Adipocyte (in vitro differentiated cells): ENCODE measurements around the gene CFAP206.

Experiments
- DNase-seq: peaks from one replicate; pipeline ENCODE4 v3.0.0-alpha.2; 2015; ENCODE audit warnings: low read depth
- H3K27me3 ChIP-seq: replicated peaks from 2 replicates; pipeline ENCODE4 v1.7.0; 2013; ENCODE audit warnings: mild to moderate bottlenecking, low read length, moderate library complexity; ENCODE audit not compliant: control insufficient read depth, insufficient read depth
- H3K36me3 ChIP-seq: 2 replicates; pipeline ENCODE4 v1.7.0; 2013; ENCODE audit warnings: low read length, mild to moderate bottlenecking, moderate library complexity; ENCODE audit not compliant: control insufficient read depth, insufficient read depth, severe bottlenecking
- H3K4me1 ChIP-seq: 2 replicates; pipeline ENCODE4 v1.7.0; 2013; ENCODE audit warnings: mild to moderate bottlenecking, low read length, moderate library complexity; ENCODE audit not compliant: control insufficient read depth, insufficient read depth
- H3K4me3 ChIP-seq: 2 replicates; pipeline ENCODE4 v1.7.0; 2013; ENCODE audit warnings: mild to moderate bottlenecking, low read length, moderate library complexity
- H3K9ac ChIP-seq: 2 replicates; pipeline ENCODE4 v1.7.0; 2013; ENCODE audit warnings: mild to moderate bottlenecking, low read length, moderate library complexity
- H3K9me3 ChIP-seq: 2 replicates; pipeline ENCODE4 v1.7.0; 2013; ENCODE audit warnings: mild to moderate bottlenecking, low read length, moderate library complexity; ENCODE audit not compliant: control insufficient read depth

CFAP206 gene, protein sequence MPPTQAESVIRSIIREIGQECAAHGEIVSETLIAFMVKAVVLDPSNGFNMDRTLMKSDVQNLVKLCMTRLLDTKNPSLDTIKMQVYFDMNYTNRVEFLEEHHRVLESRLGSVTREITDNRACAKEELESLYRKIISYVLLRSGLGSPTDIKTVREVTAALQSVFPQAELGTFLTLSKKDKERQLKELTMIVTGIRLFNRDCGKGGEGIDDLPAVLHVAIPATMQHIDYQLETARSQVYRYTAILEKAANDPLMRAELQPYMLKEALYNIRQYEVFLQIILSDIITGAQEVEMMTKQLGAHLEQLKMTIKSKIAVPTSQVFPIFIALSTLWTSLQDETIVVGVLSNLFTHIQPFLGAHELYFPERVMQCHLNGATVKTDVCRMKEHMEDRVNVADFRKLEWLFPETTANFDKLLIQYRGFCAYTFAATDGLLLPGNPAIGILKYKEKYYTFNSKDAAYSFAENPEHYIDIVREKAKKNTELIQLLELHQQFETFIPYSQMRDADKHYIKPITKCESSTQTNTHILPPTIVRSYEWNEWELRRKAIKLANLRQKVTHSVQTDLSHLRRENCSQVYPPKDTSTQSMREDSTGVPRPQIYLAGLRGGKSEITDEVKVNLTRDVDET

DNA sequence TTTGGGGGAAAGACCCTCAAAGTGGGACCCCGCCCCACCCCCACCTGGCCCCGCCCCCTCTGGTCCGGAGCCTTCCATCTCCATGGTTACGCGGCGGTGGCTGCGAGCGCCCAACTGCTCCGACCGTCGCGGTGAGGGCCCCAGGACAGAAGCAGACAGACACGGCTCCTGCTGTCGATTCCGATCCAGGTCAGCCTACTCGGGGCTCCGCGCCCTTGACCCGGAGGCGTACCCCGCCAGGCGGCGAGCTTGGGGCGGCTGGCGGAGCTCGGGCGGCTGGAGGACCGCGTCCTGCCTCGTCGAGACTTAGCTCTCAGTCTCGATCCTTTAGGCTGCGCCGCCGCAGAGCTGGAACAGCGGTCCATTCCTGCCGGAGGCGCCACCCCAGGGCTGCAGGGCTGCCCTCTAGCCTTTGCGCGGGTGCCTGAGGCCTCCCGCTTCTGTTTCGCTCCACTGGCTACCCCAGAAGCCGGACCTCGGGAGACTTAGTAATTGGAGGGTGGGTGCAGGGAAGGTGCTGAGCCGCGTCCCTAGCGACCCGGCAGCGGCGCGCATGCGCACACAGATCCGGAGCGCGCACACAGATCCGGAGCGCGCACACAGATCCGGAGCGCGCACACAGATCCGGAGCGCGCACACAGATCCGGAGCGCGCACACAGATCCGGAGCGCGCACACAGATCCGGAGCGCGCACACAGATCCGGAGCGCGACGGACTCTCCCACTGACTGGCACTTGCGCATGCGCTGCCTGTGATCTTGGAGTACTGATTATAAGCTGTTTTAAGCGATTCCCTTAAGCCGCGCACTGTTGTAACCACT, at the start of gene CFAP206:
Gene CFAP206 (plus strand): TSS at position 72 of the 820 bp plus-strand sequence. CDS start 1,868 bp downstream, outside the sequence.
- no peaks in the 10 kb centered on the region for H3K9me3 ChIP-seq
- H3K27me3 ChIP-seq, result no peaks in the 10 kb centered on the region
- peak; percentile 91 for DNase-seq
- H3K36me3 ChIP-seq, result no peaks in the 10 kb centered on the region
- H3K9ac ChIP-seq, result peak within 1 kb of the TSS; percentile 90
- H3K4me1 ChIP-seq, result no peaks in the 10 kb centered on the region
- peak within 1 kb of the TSS; percentile 97 for H3K4me3 ChIP-seq

DNA sequence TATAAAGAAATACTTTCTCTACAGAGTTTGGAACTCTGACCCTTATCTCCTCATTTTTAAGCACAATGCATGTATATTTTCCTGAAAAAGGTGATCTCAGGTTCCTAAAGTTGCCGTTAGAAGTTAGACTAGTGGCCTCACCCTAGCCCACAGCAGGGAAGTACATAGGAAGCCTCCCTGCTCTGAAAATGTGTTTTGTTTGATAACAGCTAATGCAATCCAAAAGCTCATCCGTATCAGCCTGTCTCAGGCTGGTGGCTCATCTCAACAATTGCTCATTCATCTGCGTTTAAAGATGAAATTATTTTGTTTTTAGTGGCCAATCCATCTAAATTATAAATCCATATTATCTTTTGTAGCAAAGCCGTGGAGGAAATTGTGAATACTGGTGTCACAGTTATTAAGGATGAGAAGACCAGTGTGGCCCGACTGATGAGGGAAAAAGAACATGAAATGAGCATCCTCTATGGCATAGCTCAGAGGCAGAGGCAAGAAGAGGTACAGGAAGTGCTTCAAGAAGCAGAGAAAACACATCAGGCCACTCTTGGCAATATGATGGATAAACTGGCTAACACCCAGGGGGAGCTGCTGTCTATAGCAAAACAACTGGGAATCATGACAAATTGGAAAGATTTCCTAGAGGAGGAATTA, 43.0 kb upstream of the CFAP206 start:
- Histone ChIP-seq H3K9me3 (no peaks in the 10 kb centered on the region), H3K4me3 (no peak overlapping the region), H3K9ac (no peak overlapping the region), H3K36me3 (peaks cover 4% of the 10 kb centered on the region), H3K4me1 (no peaks in the 10 kb centered on the region), H3K27me3 (no peaks in the 10 kb centered on the region)
- no peak for DNase-seq

DNA sequence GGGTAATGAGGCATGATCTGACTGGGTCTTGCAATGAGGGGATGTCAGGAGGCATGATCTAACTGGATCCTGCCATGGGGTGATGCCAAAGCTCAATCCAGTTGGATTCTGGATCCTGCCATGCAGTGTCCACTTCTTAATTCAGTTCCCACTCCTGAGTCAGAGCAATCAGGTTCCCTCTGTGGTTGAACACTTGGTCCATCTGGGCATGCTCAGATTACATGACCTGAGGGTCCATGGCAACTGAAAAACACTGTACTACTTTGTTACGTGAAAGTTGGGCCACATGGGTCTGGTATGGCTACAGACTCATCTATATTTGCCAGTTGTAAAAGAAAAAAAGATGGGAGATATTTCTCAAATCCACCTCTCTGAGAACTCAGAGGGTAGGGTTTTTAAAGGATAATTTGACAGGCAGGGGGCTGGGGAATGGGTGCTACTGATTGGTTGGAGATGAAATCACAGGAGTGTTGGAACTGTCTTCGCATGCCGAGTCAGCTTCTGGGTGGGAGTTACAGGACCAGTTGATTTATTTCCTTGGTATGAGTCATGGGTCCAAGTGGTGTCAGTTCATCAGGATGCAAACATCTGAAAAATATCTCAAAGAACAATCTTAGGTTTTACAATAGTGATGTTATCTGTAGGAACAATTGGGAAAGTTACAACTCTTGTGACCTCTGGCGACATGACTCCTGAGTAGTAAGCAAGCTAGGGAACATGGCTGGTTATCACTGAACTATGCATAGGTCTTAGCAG, 41.5 kb upstream of the CFAP206 start:
- no peaks in the 10 kb centered on the region for H3K9me3 ChIP-seq
- no peaks in the 10 kb centered on the region for H3K4me1 ChIP-seq
- DNase-seq, result no peak

DNA sequence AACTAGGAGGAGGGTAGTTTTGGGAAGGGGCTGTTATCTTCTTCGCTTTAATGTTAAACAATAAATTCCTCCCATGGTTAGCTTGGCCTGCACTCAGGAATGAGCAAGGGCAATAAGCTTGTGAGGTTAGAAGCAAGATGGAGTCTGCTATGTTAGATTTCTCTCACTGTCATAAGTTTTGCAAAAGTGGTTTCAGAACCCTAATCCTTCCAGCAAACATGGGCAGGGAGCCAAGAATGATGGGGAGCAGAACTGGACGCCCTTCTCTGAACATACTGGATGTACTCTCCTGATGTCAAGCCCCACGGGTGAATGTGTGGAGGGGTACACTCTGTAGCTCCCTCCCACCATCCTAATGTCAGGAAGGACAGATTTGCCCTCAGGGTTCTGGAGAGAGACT, 40.9 kb upstream of the CFAP206 start:
- Histone ChIP-seq H3K27me3 (no peaks in the 10 kb centered on the region), H3K9me3 (no peaks in the 10 kb centered on the region), H3K4me3 (no peak overlapping the region), H3K36me3 (peaks cover 4% of the 10 kb centered on the region), H3K4me1 (no peaks in the 10 kb centered on the region), H3K9ac (no peak overlapping the region)
- no peak for DNase-seq

More for the DNA sequence above, 41.5 kb upstream of the CFAP206 start:
- Histone ChIP-seq H3K27me3 (no peaks in the 10 kb centered on the region), H3K36me3 (peaks cover 4% of the 10 kb centered on the region), H3K4me3 (no peak overlapping the region), H3K9ac (no peak overlapping the region)

DNA sequence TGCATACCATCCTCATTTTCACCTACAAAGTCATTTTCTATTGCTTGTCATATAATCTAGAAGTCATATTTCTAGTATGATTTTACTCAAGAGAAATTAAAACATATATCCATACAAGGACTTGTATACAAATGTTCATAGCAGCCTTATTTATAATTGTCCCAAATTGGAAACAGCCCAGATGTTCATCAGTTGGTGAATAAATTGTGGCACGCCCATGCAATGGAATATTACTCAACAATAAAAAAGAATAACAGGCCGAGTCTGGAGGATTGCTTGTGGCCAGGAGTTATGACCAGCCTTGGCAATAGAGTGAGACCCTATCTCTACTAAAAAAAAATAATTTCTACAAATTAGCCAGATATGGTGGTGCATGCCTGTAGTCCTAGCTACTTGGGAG, 34.4 kb upstream of the CFAP206 start:
- no peak for DNase-seq

DNA sequence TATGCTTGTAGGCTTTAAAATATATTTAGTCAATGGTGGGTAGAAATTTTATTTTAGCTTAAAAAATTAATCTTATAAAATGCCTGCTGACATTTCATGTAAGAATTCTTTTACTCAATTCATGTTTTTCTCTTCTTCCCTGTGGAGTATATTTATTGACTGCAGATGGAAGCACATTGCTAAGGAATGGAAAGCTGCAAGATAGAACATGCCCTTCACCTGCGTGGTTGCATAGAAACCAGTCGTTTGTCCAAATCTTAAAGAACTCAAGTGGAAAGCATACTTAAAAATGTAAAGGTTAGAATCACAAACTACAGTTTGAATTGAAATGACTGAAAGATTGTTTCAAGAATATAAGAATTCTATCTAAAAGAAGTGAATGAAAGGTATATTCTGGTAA, 32.5 kb upstream of the CFAP206 start:
- H3K36me3 ChIP-seq, result no peaks in the 10 kb centered on the region
- no peaks in the 10 kb centered on the region for H3K27me3 ChIP-seq
- no peak for DNase-seq
- no peaks in the 10 kb centered on the region for H3K9me3 ChIP-seq
- H3K4me1 ChIP-seq, result peaks cover 5% of the 10 kb centered on the region
- H3K4me3 ChIP-seq, result no peak overlapping the region
- H3K9ac ChIP-seq, result no peak overlapping the region

More for the DNA sequence above, 34.4 kb upstream of the CFAP206 start:
- Histone ChIP-seq H3K36me3 (no peaks in the 10 kb centered on the region), H3K4me3 (no peak overlapping the region), H3K27me3 (no peaks in the 10 kb centered on the region), H3K4me1 (no peaks in the 10 kb centered on the region), H3K9me3 (no peaks in the 10 kb centered on the region), H3K9ac (no peak overlapping the region)

DNA sequence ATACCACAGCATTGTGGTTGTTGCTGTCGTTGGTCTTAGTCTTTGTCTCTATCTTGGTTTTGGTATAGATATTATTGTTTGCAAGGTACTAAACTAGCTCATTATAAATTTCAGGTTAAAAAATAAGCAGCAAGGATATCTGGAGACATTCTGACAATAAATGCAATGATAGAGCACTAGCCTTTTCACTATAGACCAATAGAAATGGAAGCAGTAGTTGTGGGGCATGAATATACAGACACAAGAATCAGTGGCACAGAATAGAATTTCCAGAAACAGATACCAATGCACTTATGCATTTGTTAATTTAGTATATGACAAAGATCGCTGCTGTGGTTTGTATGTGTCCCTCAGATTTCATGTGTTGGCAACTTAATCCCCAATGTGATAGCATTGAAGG, 31.1 kb upstream of the CFAP206 start:
- Histone ChIP-seq H3K9me3 (no peaks in the 10 kb centered on the region), H3K36me3 (no peaks in the 10 kb centered on the region), H3K27me3 (no peaks in the 10 kb centered on the region), H3K4me3 (no peak overlapping the region), H3K4me1 (peaks cover 5% of the 10 kb centered on the region), H3K9ac (no peak overlapping the region)
- no peak for DNase-seq

DNA sequence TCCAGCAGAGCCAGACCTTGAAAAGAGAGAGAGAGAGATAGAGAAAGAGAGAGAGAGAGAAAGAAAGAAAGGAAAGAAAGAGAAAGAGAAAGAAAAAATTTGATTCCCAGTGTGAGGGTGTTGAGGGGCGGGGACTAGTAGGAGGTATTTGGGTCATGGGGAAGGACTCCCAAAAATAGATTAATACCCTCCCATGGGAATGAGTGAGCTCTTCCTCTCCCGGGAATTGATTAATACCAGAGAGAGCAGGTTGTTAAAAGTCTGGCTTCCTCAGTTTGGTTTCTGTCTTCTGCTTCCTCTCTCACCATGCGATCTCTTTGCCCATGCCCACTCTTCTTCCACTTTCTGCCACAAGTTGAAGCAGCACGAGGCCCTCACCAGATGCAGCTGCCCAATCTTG, 28.8 kb upstream of the CFAP206 start:
- Histone ChIP-seq H3K4me3 (no peak overlapping the region), H3K27me3 (no peaks in the 10 kb centered on the region), H3K9ac (no peak overlapping the region), H3K36me3 (no peaks in the 10 kb centered on the region), H3K4me1 (peaks cover 5% of the 10 kb centered on the region), H3K9me3 (no peaks in the 10 kb centered on the region)
- no peak for DNase-seq

DNA sequence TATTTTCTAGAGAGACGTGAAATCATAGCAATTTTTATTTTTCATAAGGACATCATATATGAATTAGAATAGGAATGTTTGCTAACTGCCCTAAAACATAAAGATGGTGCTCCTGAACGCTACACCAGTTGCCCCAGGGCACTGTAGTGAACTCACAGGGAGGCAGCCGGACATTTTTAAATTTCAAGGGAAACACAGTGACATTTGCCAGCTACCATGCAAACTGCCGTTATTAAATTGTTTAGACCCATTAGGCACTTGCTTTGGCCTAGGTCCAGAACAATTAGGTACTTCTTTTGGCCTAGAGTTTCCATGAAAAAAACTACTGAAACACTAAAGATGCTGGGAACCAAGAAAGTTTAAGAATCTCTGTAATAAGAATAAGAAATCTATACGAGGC, 24.9 kb upstream of the CFAP206 start:
- Histone ChIP-seq H3K4me1 (peaks cover 5% of the 10 kb centered on the region), H3K27me3 (no peaks in the 10 kb centered on the region), H3K36me3 (no peaks in the 10 kb centered on the region), H3K9me3 (no peaks in the 10 kb centered on the region), H3K4me3 (no peak overlapping the region), H3K9ac (no peak overlapping the region)
- no peak for DNase-seq

DNA sequence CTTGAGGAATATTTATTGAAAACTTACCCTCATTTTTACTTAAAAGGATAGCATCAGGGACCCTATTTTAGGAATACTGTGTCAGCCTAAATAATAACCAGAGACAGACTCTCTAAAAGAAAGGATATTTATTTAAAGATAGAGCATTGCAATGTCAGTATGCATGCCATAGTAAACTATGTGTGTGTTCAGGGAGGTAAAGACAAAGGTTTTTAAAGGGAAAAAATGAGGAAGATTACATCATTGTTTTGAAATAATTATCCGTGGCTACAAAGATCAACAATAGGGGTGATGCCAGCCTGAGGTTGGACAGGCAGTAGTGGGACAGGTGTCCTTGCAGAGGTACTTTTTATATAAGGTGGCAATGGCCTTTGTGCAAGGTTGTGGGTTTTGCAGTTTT, 23.7 kb upstream of the CFAP206 start:
- H3K36me3 ChIP-seq, result no peaks in the 10 kb centered on the region
- H3K4me3 ChIP-seq, result no peak overlapping the region
- H3K9ac ChIP-seq, result no peak overlapping the region
- DNase-seq, result no peak
- no peaks in the 10 kb centered on the region for H3K4me1 ChIP-seq
- no peaks in the 10 kb centered on the region for H3K9me3 ChIP-seq
- no peaks in the 10 kb centered on the region for H3K27me3 ChIP-seq
